Measurements from ENCODE around the gene CLEC16A.

The CLEC16A gene

GRCh38 chr16:11183035-11183812 lies 238.9 kb downstream of the CLEC16A start:
- DNase-seq, result no peak

- DNase-seq, result no peak
Observed at GRCh38 chr16:11183951-11184350, 239.6 kb downstream of the CLEC16A start.

- no peak for DNase-seq
Observed at GRCh38 chr16:11187522-11188023, 243.2 kb downstream of the CLEC16A start.

GRCh38 chr16:11188801-11189740 lies 244.7 kb downstream of the CLEC16A start:
- DNase-seq, result no peak

GRCh38 chr16:11190588-11191560 lies 246.5 kb downstream of the CLEC16A start:
- DNase-seq, result no peak

- DNase-seq, result no peak
Observed at GRCh38 chr16:11191665-11192064, 247.3 kb downstream of the CLEC16A start.

GRCh38 chr16:11193494-11193893 lies 249.1 kb downstream of the CLEC16A start:
- no peak for DNase-seq

GRCh38 chr16:11194913-11195312 lies 250.5 kb downstream of the CLEC16A start:
- no peak for DNase-seq

- no peak for DNase-seq
Observed at GRCh38 chr16:11196286-11196828, 252.0 kb downstream of the CLEC16A start.

GRCh38 chr16:11198375-11198774 lies 254.0 kb downstream of the CLEC16A start:
- DNase-seq, result no peak

- no peak for DNase-seq
Observed at GRCh38 chr16:11198828-11199227, 254.5 kb downstream of the CLEC16A start.

GRCh38 chr16:11200592-11200991 lies 256.2 kb downstream of the CLEC16A start:
- no peak for DNase-seq

GRCh38 chr16:11201498-11202259 lies 257.3 kb downstream of the CLEC16A start:
- no peak for DNase-seq

- DNase-seq, result no peak
Observed at GRCh38 chr16:11202260-11203091, 258.1 kb downstream of the CLEC16A start.

- no peak for DNase-seq
Observed at GRCh38 chr16:11203111-11203623, 258.8 kb downstream of the CLEC16A start.

GRCh38 chr16:11204513-11205047 lies 260.2 kb downstream of the CLEC16A start:
- DNase-seq, result no peak

GRCh38 chr16:11205065-11205699 lies 260.8 kb downstream of the CLEC16A start:
- no peak for DNase-seq

GRCh38 chr16:11205754-11206581 lies 261.6 kb downstream of the CLEC16A start:
- no peak for DNase-seq

Data from activated CD4-positive, alpha-beta T cell treated with anti-CD3 and anti-CD28 coated beads for 1 hour (primary cell).